PFSK-1 (cell line): ENCODE results near the gene BAZ1B.

Experiments used
- POLR2AphosphoS5 ChIP-seq: IDR thresholded peaks from 2 replicates; pipeline ENCODE4 v1.6.1; 2012; ENCODE audit warnings: low read depth, mild to moderate bottlenecking, control low read depth, low read length, moderate library complexity
- SIN3A ChIP-seq: IDR thresholded peaks from 2 replicates; pipeline ENCODE4 v1.6.1; 2012; ENCODE audit warnings: mild to moderate bottlenecking, low read length, moderate library complexity, borderline replicate concordance; ENCODE audit not compliant: insufficient read depth
- TAF1 ChIP-seq: IDR thresholded peaks from 2 replicates; pipeline ENCODE4 v1.6.1; 2012; ENCODE audit warnings: low read length, control low read depth, borderline replicate concordance; ENCODE audit not compliant: insufficient read depth

- TF ChIP-seq POLR2AphosphoS5 = no peak
- TF ChIP-seq TAF1 = no peak
- TF ChIP-seq SIN3A = no peak
Measured at GRCh38 chr7:73454424-73454823, 67.7 kb downstream of the BAZ1B start.
